Measurements from ENCODE around the gene KITLG. TPM values are rescaled to one million over a fixed set of nuclear protein-coding genes. Genes with fewer than 3 reads are reported as not detected.

Gene KITLG, protein sequence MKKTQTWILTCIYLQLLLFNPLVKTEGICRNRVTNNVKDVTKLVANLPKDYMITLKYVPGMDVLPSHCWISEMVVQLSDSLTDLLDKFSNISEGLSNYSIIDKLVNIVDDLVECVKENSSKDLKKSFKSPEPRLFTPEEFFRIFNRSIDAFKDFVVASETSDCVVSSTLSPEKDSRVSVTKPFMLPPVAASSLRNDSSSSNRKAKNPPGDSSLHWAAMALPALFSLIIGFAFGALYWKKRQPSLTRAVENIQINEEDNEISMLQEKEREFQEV
- 176 and 181 TPM in 2 replicates for polyA plus RNA-seq

DNA sequence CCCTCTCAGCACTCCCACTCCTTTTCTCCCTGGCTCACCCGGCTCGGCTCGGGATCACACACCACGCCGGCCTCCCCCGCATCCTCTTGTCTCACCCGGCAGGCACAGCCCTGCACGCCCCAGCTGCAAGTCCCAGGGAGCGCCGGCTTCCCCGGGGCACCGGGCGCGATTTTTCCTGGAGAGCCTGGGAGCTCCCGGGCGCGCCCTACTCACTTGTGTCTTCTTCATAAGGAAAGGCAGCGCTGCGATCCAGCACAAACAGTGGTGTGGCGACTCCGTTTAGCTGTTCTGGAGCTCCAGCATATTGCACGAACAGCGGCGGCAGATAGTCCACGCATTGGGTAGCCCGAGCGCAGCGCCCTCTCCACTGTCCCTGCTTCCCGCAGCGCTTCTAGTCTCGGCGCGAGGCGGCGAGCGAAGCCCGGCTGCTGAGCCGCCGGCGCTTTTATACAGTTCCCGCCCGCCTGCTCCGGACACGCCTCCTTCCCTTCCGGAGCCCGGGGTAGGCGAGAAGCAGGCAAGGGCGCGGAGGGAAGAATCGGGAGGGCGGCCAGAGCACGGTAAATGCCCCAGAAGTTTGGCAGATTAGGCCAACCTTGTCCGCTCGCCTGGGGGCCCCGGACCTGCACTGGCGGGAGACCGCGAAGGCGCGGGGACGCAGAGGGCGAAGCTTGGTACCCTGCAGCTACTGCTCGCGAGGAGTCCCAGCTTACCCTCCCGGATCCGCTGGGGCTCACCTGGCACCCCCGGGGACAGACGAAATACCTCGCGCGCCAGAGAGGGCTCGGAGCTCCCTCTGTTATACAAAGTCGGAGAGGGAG lies at the start of gene KITLG:
TSS of gene KITLG (minus strand) at position 421 of the 821 bp plus-strand sequence. CDS start at position 228, 193 bp downstream.

